ENCODE measurements around the gene KIF23.

The KIF23 gene

GRCh38 chr15:69395460-69395859 lies 18.7 kb upstream of the KIF23 start:
- no peak for DNase-seq

GRCh38 chr15:69395991-69396390 lies 18.2 kb upstream of the KIF23 start:
- DNase-seq, result no peak

- DNase-seq, result no peak
These were observed 15.7 kb upstream of the KIF23 start for GRCh38 chr15:69398491-69398891.

GRCh38 chr15:69400850-69401249 lies 13.3 kb upstream of the KIF23 start:
- no peak for DNase-seq

- DNase-seq, result no peak
These were observed 11.3 kb upstream of the KIF23 start for GRCh38 chr15:69402816-69403215.

GRCh38 chr15:69403594-69403993 lies 10.6 kb upstream of the KIF23 start:
- no peak for DNase-seq

DNA sequence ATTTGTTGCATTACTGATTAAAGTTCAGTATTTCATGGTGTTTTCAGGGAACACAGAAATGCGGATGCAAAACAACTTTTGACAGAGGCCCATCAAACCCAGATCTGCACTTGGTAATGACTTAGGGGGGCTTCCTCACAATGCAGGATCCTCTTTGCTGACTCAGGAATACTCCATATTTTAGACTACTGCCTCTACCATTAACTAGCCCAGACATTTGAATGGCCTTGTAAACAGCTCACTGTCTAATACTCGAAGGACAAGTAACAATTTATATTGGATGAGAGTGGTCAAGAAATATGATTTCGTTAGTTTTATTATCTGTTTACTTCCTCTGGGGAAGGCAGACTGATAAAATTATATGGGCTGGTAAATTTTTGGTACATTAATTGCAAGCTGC lies 9.0 kb upstream of the KIF23 start:
- no peak for DNase-seq

DNA sequence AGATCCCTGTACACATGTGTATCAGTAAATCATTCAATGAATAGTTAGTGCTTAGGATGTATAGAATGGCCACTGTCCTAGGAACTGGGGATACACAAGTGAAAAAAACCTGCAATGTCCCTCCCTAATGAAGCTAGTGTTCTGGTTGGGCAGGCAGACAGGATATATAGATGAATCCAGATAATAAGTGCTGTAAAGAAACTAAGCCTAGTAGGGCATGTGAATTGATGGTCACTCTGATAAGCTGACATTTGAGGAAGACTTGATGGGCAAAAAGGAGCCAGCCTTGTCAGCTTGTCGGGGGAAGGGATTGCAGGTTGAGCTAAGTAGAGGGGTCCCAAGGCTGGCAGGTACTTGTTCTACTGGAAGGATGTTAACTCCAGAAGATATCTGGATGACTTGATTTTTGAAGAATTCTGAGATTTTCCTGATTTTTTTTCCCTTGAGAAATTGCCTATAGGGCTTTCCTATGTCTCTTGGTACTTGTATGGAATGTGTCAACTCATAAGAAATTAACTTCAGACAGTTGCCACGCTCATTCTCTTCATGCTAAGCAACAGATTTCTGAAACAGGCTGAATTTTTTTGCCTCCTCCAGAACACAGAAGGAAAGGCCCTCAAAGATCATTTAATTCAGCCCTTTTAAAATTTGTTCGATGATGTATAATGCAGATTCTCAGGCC lies 6.3 kb upstream of the KIF23 start:
- no peak for DNase-seq

- no peak for DNase-seq
These were observed 5.3 kb upstream of the KIF23 start for GRCh38 chr15:69408841-69409240.

GRCh38 chr15:69410248-69410874 lies 3.8 kb upstream of the KIF23 start:
- DNase-seq, result no peak

DNA sequence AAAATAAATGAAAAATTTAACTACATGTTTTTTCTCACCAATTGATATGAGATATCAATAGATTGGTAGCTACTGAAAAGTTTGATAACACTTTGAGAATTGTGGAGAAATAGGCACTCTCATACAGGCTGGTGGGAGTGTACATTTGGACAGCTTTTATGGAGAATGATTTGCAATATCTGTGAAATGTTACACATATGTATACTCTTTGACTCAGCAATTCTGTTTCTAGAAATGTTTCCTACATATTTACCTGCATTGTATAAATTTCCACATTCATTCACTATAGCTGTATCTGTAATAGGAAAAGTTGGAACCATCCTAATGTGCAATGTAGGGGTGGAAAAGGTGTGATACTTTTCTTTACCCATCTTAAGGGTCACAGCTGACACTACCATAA lies 1.9 kb upstream of the KIF23 start:
- no peak for DNase-seq

DNA sequence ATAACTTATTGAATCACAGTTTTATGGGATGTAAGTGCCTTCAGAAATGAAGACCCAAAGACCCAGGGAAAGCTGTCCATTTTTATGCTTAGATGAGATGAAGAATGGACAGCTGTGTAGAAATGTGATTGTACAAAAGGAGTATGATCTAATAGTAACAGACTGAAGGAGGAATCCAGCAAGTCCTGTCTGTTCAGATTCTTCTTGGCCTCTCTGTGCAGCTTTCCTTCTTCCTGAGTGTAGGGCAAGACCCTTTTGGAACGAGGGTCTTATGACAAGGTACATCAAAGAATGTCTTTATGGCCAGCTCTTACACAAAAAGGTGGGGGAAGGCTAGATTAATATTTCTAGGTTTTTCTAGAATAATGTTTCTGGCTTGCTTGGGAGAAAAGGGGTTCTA lies 1.4 kb upstream of the KIF23 start:
- DNase-seq, result no peak

DNA sequence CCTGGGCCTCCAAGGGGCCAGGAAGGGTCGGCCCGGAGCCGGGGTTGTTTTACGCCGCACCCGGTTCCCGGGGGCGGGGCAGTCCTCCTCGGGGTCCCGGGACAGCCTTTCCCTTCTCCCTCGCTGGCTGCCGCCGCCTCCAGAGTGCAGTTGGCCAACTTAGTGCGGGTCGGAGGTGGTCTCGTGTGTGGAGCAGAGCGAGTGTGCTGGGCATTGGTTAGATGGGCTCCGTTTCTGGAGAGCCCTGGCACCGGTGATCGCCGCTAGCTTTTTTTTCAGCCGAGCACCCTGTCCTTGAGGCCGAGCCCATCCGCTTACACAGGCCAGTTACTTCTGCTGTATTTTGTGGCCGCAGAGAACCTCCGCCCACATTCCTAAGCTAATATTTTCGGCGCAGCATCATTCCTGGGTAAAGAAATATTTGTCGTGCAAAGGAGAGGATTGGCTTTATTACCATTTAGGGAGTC lies 585 bp downstream of the KIF23 start:
- DNase-seq, result no peak

DNA sequence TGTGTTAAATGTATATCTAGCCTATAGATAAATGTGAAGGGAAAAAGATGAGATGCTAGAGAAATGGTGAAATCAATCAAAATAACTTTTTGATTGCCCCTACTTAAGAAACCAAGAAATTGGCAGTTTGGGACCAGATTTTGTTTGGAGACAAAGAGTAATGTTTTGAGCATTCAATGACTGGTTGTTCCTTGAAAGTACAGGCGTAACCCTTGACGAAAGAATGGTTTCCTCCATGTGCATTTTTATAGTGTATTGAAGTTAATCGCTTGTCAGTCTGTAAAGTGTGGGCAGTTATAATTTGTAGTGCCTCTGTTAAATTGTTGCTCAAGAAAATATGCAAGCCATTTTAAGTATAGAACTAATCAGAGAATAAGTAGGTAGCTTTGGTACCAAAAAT lies 1.2 kb downstream of the KIF23 start:
- no peak for DNase-seq

GRCh38 chr15:69417581-69417980 lies 3.4 kb downstream of the KIF23 start:
- DNase-seq, result no peak

- no peak for DNase-seq
These were observed 7.3 kb downstream of the KIF23 start for GRCh38 chr15:69421498-69421897.

GRCh38 chr15:69422336-69422895 lies 8.3 kb downstream of the KIF23 start:
- DNase-seq, result no peak

GRCh38 chr15:69424001-69424400 lies 9.9 kb downstream of the KIF23 start:
- DNase-seq, result no peak

- DNase-seq, result no peak
These were observed 10.7 kb downstream of the KIF23 start for GRCh38 chr15:69424748-69425413.

DNA sequence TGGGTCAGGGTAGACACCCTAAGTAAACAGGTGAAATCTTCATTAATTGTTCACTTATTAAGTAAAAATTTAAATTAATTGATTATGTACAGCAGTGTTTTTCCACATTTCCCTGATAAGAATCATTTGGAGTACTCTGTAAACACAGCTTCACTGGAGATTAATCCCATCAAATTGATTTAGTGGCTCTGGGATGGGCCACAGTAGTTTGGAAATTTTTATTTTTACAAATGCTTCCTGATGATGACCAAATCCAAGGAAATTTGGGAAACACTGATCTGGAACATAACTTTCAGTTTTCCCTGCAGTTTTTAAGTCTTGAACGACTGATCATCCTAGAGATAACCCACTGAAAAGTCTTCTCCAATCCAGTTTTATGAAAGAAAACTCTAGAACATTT lies 19.7 kb downstream of the KIF23 start:
- no peak for DNase-seq

GRCh38 chr15:69434238-69434637 lies 20.1 kb downstream of the KIF23 start:
- no peak for DNase-seq

- no peak for DNase-seq
These were observed 20.5 kb downstream of the KIF23 start for GRCh38 chr15:69434679-69435078.

DNA sequence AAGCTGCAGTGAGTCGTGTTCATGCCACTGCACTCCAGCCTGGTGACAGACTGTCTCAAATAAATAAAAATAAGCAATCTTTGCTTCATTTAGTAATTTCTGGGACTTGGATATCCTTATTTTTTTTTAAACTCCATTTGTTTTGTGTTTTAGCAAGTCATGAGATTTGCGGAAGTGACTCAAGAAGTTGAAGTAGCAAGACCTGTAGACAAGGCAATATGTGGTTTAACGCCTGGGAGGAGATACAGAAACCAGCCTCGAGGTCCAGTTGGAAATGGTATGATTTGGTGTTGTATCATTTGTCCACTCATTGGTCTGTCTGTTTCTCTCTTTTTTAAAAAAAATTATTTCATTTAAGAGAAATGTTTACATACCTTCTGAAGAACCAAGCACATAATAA lies 21.8 kb downstream of the KIF23 start:
- DNase-seq, result no peak

DNA sequence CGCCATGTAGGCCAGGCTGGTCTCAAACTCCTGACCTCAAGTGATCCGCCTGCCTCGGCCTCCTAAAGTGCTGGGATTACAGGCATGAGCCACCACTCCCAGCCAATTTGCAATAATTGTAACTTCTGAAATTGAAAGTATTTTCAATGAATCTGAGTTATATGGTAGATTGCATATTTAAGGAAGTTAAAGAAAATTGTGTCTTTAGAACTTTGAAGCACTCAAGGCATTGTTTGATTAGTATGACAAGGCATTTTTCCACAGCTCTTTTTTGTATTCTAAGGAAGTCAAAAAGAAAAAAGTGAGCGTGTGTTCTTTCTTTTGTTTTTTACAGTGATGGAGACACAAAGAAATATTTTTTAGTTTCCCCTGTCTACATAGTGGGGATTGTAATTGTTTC lies 22.8 kb downstream of the KIF23 start:
- no peak for DNase-seq
